Memory B cell (primary cell): ENCODE results near the gene ATXN1.

Experiments used
- ATAC-seq: fragments of 150-1000 bp; cut with Tn5 transposase; 2 replicates; pipeline ENCODE4 v1.10.0; 2021; ENCODE audit warnings: low read depth, mild to moderate bottlenecking, moderate library complexity
- DNase-seq, 2 donors: peaks; one replicate each; pipeline ENCODE4 v3.0.0; 2022; ENCODE audit warnings: low spot score in 2 of 2
- H3K27ac Mint-ChIP-seq: one replicate; pipeline ENCODE4 v1.8.0; 2022; ENCODE audit warnings: mild to moderate bottlenecking, moderate library complexity, mixed read lengths
- H3K27me3 Mint-ChIP-seq: one replicate; pipeline ENCODE4 v1.8.0; 2022; ENCODE audit warnings: mixed read lengths
- H3K36me3 Mint-ChIP-seq: one replicate; pipeline ENCODE4 v1.8.0; 2022; ENCODE audit warnings: mild to moderate bottlenecking, mixed read lengths
- H3K4me1 Mint-ChIP-seq: one replicate; pipeline ENCODE4 v1.8.0; 2022; ENCODE audit warnings: mixed read lengths
- H3K4me3 Mint-ChIP-seq: one replicate; pipeline ENCODE4 v1.8.0; 2022; ENCODE audit warnings: mild to moderate bottlenecking, moderate library complexity, mixed read lengths
- H3K9me3 Mint-ChIP-seq: one replicate; pipeline ENCODE4 v1.8.0; 2022; ENCODE audit warnings: mixed read lengths

The ATXN1 gene

GRCh38 chr6:16533210-16533609 is 228.1 kb downstream of the ATXN1 start:
- peaks cover 2% of the 10 kb centered on the region for H3K9me3 Mint-ChIP-seq
- no peak overlapping the region for H3K4me3 Mint-ChIP-seq
- ATAC-seq (no peak), DNase-seq (no peak)
- peaks cover 2% of the 10 kb centered on the region for H3K36me3 Mint-ChIP-seq
- H3K4me1 Mint-ChIP-seq, result peaks cover 15% of the 10 kb centered on the region
- no peak overlapping the region for H3K27ac Mint-ChIP-seq
- H3K27me3 Mint-ChIP-seq, result no peaks in the 10 kb centered on the region

DNA sequence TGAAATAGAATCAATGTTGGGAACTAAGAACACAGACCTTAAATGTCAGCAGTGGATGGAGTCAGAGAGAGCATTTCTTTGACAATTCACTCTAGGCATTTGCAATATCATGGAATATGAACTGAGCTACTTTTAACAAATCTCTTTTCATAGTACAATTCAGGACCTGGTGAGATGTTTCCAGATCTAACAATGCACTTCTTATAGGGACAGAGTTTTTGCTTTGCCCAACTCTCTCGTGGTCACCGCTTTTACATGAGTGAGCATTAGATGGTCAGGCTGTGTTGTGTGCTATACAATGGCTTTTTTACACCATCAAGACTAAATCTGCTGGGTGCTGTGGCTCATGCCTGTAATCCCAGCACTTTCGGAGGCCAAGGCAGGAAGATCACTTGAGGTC is 233.6 kb downstream of the ATXN1 start:
- Mint-ChIP-seq H3K4me3 (no peak overlapping the region), H3K9me3 (peaks cover 3% of the 10 kb centered on the region), H3K27ac (no peak overlapping the region), H3K36me3 (peaks cover 4% of the 10 kb centered on the region), H3K27me3 (no peaks in the 10 kb centered on the region), H3K4me1 (peaks cover 5% of the 10 kb centered on the region)
- DNase-seq, result no peak
- ATAC-seq, result no peak

- H3K9me3 Mint-ChIP-seq, result peaks cover 3% of the 10 kb centered on the region
- no peak overlapping the region for H3K27ac Mint-ChIP-seq
- no peaks in the 10 kb centered on the region for H3K27me3 Mint-ChIP-seq
- no peak overlapping the region for H3K4me3 Mint-ChIP-seq
- ATAC-seq (no peak), DNase-seq (no peak)
- no peaks in the 10 kb centered on the region for H3K4me1 Mint-ChIP-seq
- H3K36me3 Mint-ChIP-seq, result peaks cover 17% of the 10 kb centered on the region
Observed at GRCh38 chr6:16524380-16524707, 236.9 kb downstream of the ATXN1 start.

- H3K4me1 Mint-ChIP-seq, result no peaks in the 10 kb centered on the region
- DNase-seq, result no peak
- H3K27me3 Mint-ChIP-seq, result no peaks in the 10 kb centered on the region
- H3K9me3 Mint-ChIP-seq, result peaks cover 3% of the 10 kb centered on the region
- ATAC-seq, result no peak
- H3K27ac Mint-ChIP-seq, result no peak overlapping the region
- H3K36me3 Mint-ChIP-seq, result peaks cover 17% of the 10 kb centered on the region
- no peak overlapping the region for H3K4me3 Mint-ChIP-seq
Observed at GRCh38 chr6:16523606-16524379, 237.5 kb downstream of the ATXN1 start.

DNA sequence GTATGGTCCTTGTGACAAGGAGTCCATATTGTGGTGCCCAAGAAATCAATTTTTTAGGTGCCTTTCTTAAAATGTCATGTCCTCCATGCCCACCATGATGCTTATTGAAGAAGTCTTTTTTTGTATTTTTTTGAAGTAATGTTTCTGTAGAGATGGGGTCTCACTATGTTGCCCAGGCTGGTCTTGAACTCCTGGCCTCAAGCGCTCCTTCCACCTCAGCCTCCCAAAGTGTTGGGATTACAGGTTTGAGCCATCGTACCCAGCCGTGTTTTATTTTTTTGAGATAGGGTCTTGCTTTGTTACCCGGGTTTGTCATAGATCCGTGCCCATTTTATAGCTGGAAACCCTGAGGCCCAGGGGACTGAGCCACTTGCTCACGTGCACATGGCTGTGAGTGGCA is 238.3 kb downstream of the ATXN1 start:
- ATAC-seq (no peak), DNase-seq (no peak)
- H3K27me3 Mint-ChIP-seq, result no peaks in the 10 kb centered on the region
- peaks cover 17% of the 10 kb centered on the region for H3K36me3 Mint-ChIP-seq
- peaks cover 3% of the 10 kb centered on the region for H3K9me3 Mint-ChIP-seq
- no peak overlapping the region for H3K27ac Mint-ChIP-seq
- H3K4me3 Mint-ChIP-seq, result no peak overlapping the region
- H3K4me1 Mint-ChIP-seq, result peaks cover 8% of the 10 kb centered on the region

DNA sequence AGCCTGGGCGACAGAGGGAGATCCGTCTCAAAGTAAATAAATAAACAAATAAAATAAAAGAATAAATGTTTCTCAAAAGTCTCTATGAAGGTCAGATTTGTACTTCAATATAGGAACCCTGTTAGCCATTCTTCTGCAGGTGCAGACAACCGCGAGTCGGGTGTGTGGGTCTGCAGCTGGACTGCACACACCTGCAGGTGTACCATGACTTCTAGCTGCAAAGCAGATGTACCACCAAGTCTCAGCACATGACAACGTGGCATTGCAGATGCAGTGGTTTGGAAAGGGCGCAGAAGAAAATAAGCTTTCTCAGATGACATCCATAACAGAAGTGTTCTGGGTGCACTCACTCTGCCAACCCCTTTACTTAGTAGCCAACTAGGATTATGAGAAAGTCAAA is 239.7 kb downstream of the ATXN1 start:
- Mint-ChIP-seq H3K4me3 (no peak overlapping the region), H3K9me3 (peaks cover 3% of the 10 kb centered on the region), H3K36me3 (peaks cover 20% of the 10 kb centered on the region), H3K4me1 (peaks cover 14% of the 10 kb centered on the region), H3K27me3 (no peaks in the 10 kb centered on the region), H3K27ac (no peak overlapping the region)
- DNase-seq (no peak), ATAC-seq (no peak)

DNA sequence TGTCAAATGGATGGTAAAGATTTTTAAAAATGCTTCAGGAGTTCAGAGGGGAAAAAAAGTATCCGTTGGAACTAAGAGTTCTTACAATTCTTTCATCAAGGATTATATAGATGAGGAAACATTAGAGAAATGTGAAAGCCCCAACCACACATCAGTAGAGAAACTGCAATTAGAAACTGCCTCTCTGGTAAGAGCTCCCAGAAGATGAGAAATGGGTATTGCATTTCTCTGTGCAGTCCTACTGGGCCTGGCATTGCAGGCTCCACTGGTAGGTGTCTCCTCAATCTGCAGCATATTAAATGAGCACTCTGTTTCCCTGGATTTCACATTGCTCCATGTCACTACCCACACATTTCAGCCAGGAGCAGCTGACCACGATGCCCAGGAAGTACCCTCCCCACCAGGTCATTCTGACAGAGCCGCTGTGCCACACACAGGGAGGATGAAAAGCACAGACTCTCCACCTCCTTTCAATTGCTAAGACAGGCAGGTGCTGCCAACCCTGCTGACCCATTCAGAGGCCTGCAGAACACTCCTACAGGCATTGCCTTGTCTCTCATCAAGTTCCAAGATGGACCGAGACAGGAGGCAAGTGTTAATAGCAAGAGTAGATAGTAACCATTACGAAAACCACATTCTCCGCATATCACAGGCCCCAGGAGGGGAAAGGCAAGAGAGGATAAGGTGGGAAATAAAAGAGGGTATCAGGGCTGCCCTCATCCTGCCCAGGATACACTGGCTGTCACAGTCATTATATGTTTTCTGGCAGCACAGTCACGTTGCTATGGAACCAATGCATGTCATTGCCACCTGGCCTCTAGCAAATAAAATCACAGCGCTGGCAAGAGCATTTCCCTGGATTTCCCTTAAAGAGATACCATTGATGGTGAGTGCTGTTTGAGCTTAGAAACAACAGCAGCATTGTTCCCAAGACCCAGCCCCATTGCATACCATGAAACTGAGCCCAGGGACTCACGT is 241.7 kb downstream of the ATXN1 start:
- Mint-ChIP-seq H3K4me1 (peaks cover 18% of the 10 kb centered on the region), H3K9me3 (no peaks in the 10 kb centered on the region), H3K36me3 (peaks cover 20% of the 10 kb centered on the region), H3K4me3 (no peak overlapping the region), H3K27ac (no peak overlapping the region), H3K27me3 (no peaks in the 10 kb centered on the region)
- no peak for DNase-seq
- ATAC-seq, result no peak

DNA sequence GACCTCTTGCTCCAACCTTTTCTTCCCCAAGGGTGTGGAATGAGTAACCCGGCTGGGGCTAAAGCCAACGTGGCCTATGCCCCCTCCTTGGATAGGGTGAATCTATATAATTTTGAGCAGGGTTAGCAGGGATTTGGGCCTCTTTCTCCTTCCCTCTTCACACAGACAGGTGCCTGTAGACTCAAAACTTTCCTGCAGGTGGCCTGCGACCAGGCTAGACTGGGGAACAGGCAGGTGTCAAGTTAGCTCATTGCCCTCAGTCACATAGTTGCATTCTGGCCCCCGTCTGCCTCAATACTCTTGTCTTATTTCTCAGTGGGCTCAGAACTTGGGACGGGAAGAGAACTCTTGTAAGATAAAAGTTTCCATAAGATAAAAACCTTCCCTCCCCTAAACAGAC is 243.0 kb downstream of the ATXN1 start:
- ATAC-seq, result no peak
- peak overlapping the region; percentile 65 for H3K27ac Mint-ChIP-seq

DNA sequence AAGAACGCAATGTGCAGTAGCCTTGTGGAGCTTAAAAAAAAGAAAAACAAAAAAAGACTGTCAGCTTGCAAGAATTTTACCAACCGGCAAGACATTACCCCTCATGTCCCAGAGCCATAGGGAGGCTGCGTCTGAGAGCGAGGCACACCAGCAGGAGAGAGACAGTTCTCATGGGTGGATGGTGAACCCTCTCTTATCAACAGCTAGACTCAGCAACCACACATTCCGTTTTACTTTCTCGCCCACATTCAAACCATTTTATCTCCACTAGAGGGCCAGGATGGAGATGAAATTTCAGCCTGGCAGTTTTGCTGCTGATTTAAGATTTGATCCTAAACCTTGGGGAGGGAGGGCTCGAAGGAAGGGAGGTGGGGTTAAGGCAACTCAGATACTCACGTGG is 247.0 kb downstream of the ATXN1 start:
- DNase-seq (no peak), ATAC-seq (peak; percentile 47)
- H3K4me1 Mint-ChIP-seq, result peaks cover 48% of the 10 kb centered on the region
- no peaks in the 10 kb centered on the region for H3K27me3 Mint-ChIP-seq
- H3K4me3 Mint-ChIP-seq, result no peak overlapping the region
- no peak overlapping the region for H3K27ac Mint-ChIP-seq
- H3K9me3 Mint-ChIP-seq, result no peaks in the 10 kb centered on the region
- peaks cover 7% of the 10 kb centered on the region for H3K36me3 Mint-ChIP-seq

More for the DNA sequence above, 243.0 kb downstream of the ATXN1 start:
- no peaks in the 10 kb centered on the region for H3K27me3 Mint-ChIP-seq
- DNase-seq, result no peak
- peaks cover 28% of the 10 kb centered on the region for H3K4me1 Mint-ChIP-seq
- H3K9me3 Mint-ChIP-seq, result no peaks in the 10 kb centered on the region
- H3K4me3 Mint-ChIP-seq, result no peak overlapping the region
- H3K36me3 Mint-ChIP-seq, result peaks cover 20% of the 10 kb centered on the region

GRCh38 chr6:16512544-16513290 is 248.5 kb downstream of the ATXN1 start:
- no peaks in the 10 kb centered on the region for H3K9me3 Mint-ChIP-seq
- H3K27ac Mint-ChIP-seq, result peak overlapping the region; percentile 88
- ATAC-seq, result no peak
- H3K4me3 Mint-ChIP-seq, result no peak overlapping the region
- no peak for DNase-seq
- peaks cover 7% of the 10 kb centered on the region for H3K36me3 Mint-ChIP-seq
- H3K27me3 Mint-ChIP-seq, result no peaks in the 10 kb centered on the region
- peaks cover 40% of the 10 kb centered on the region for H3K4me1 Mint-ChIP-seq

- Mint-ChIP-seq H3K27me3 (no peaks in the 10 kb centered on the region), H3K27ac (peak overlapping the region; percentile 88), H3K4me1 (peaks cover 36% of the 10 kb centered on the region), H3K9me3 (no peaks in the 10 kb centered on the region), H3K36me3 (peaks cover 7% of the 10 kb centered on the region), H3K4me3 (peak overlapping the region; percentile 48)
- ATAC-seq (peak; percentile 65), DNase-seq (no peak)
Observed at GRCh38 chr6:16511723-16512489, 249.4 kb downstream of the ATXN1 start.

DNA sequence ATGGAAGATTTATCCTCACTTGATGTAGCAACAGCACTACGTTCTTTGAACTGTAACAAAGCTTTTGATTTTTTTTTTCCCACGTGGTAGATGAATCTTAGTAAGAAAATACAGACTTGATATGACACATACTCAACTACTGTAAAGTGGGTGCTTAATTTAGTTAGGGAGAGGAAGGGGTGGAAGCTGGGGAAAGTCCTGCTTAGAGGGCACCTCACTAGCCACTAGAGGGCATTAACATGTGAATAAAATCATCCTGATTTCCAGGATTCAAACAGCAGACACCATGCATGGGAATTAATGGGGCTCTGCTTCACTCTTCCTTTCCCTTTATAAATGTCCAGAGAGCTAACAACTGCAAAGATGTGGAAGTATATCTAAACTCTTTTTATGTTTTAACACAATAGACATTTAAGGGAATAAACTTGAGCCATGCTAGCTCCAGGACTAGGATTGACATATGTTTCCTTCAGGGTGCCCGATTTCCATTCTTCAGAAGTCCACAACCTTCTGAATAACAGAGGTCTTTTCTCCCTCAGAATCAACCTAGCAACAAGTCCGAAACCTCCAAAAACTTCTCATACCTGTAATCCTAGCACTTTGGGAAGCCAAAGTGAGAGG is 250.1 kb downstream of the ATXN1 start:
- peak overlapping the region; percentile 88 for H3K27ac Mint-ChIP-seq
- no peaks in the 10 kb centered on the region for H3K27me3 Mint-ChIP-seq
- H3K4me3 Mint-ChIP-seq, result no peak overlapping the region
- peak; percentile 52 for ATAC-seq
- H3K9me3 Mint-ChIP-seq, result no peaks in the 10 kb centered on the region
- H3K36me3 Mint-ChIP-seq, result peaks cover 5% of the 10 kb centered on the region
- peaks cover 36% of the 10 kb centered on the region for H3K4me1 Mint-ChIP-seq
- no peak for DNase-seq

DNA sequence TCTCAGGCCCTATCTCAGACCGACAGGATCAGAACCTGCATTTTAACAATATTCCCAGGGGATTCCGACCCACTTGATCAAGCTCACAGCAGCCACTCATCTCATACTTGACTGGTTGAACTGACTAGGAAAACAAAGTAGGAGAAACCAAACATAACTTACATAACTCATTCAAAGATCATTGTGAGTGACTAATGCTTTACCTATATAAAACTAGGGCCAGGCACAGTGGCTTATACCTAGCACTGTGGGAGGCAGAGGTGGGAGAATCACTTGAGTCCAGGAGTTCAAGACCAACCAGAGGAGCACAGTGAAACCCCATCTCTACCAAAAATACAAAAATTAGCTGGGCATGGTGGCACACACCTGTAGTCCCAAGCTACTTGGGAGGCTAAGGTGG is 251.0 kb downstream of the ATXN1 start:
- no peak overlapping the region for H3K27ac Mint-ChIP-seq
- DNase-seq (no peak), ATAC-seq (no peak)
- H3K9me3 Mint-ChIP-seq, result no peaks in the 10 kb centered on the region
- H3K36me3 Mint-ChIP-seq, result peaks cover 2% of the 10 kb centered on the region
- H3K4me3 Mint-ChIP-seq, result no peak overlapping the region
- H3K4me1 Mint-ChIP-seq, result peaks cover 38% of the 10 kb centered on the region
- H3K27me3 Mint-ChIP-seq, result no peaks in the 10 kb centered on the region
